ENCODE data around the gene ZYX. TPM values are rescaled to one million over a fixed set of nuclear protein-coding genes. Genes with fewer than 3 reads are reported as not detected.

The ZYX gene
- polyA plus RNA-seq, 1 experiment = 32.6 TPM

DNA sequence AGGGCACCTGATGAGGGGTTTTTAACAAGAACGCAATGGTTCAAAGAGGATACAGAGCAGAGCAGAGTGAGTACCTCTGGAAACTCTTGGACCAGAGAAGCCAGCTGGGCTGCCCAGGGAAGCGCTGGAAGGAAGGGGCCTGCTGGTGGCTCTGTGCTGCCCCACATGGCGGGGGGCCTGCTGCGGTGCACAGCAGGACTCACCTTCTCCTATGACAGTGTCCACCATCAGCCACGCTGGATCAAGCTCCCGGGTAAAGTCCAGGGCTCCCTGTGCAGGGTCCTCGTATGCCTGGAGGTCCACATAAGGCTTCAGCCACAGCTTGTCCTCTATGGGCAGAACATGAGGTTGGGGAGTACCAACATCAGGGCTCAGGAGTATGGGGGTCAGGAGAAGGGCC, 15.0 kb downstream of the ZYX start:
- ChIA-PET CTCF (interaction anchor here (1.1 to 4.4 kb wide), 4 partner anchors 9 to 156 kb away, joined by 6 to 14 read pairs (median 6); no protein-coding TSS in a partner anchor), POLR2A (interaction anchor here (0.5 to 5.5 kb wide), 6 partner anchors 8 to 108 kb away, joined by 4 to 43 read pairs (median 8); partner anchors contain the start of genes CASP2 and ZYX)
- TF ChIP-seq, protein P1, sequence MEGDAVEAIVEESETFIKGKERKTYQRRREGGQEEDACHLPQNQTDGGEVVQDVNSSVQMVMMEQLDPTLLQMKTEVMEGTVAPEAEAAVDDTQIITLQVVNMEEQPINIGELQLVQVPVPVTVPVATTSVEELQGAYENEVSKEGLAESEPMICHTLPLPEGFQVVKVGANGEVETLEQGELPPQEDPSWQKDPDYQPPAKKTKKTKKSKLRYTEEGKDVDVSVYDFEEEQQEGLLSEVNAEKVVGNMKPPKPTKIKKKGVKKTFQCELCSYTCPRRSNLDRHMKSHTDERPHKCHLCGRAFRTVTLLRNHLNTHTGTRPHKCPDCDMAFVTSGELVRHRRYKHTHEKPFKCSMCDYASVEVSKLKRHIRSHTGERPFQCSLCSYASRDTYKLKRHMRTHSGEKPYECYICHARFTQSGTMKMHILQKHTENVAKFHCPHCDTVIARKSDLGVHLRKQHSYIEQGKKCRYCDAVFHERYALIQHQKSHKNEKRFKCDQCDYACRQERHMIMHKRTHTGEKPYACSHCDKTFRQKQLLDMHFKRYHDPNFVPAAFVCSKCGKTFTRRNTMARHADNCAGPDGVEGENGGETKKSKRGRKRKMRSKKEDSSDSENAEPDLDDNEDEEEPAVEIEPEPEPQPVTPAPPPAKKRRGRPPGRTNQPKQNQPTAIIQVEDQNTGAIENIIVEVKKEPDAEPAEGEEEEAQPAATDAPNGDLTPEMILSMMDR (IDR thresholded peaks at IDR 0.05; ENCODE audit: low read depth, low read length) = no peak
- no peak overlapping the region for H3K27ac ChIP-seq (ENCODE audit: low read depth, low read length)
- H3K27me3 ChIP-seq (ENCODE audit: control insufficient read depth, insufficient read depth, low read length) = peaks cover 6% of the 10 kb centered on the region
- H3K4me3 ChIP-seq (ENCODE audit: low read depth, low read length) = no peak overlapping the region
- DNase-seq (ENCODE audit: low read depth, low spot score) = no peak
- no peaks in the 10 kb centered on the region; the same call in 1 of the 2 replicates for H3K9me3 ChIP-seq (ENCODE audit: control insufficient read depth, insufficient read depth, low read length)

DNA sequence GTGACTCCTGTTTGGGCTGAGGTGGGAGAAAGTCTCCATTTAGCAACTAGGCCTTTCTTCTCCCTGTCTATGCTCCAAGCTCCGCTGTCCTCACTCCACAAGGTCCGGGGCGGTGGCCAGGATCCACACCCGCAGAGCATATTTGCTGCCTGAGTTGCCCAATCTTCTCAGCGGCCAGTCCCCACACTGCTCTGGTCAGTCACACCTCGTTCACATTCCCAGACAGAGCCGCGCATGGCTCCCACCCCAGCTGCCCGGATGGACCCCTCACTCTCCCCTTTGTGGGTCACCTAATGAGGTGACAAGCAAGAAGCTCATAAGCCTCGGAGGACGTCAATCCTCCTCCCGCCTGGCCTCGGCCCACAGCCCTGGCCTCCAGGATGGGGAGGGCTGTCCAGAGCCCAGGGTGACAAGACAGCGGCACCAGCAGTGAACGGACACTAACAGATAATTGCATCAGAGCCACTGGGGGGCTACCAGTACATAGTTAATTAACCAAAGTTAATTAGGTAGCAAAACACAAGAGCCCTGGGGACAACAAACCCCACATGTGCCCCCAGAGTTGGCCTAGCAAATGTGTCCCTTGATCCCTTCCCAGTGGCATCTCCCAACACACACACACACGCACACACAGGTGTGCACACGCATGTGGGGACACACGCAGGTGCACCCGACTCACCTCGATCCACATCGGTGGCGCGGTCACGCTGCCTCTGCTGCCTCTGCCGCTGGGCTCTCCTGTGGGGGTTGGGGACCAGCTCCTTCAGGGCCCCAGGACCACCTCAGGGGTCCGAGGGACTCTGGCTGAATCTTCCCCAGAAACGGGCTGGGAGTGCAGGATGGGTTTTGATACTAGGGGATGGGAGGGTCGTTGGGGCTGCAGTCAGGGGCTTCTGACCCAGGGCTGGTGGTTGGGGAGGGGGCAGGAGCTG, 15.7 kb downstream of the ZYX start:
- no peak for DNase-seq (ENCODE audit: low read depth, low spot score)
- Histone ChIP-seq H3K27ac (ENCODE audit: low read depth, low read length) (no peak overlapping the region), H3K4me3 (ENCODE audit: low read depth, low read length) (no peak overlapping the region), H3K27me3 (ENCODE audit: control insufficient read depth, insufficient read depth, low read length) (peaks cover 10% of the 10 kb centered on the region), H3K9me3 (ENCODE audit: control insufficient read depth, insufficient read depth, low read length) (no peaks in the 10 kb centered on the region; the same call in 1 of the 2 replicates)
- ChIA-PET POLR2A (interaction anchor here (0.6 to 5.5 kb wide), 5 partner anchors 9 to 109 kb away, joined by 3 to 43 read pairs (median 10); partner anchors contain the start of genes CASP2 and ZYX), CTCF (interaction anchor here (1.6 to 1.9 kb wide), 3 partner anchors 17 to 156 kb away, joined by 6 read pairs; no protein-coding TSS in a partner anchor)
- TF ChIP-seq, protein P1 (IDR thresholded peaks at IDR 0.05; ENCODE audit: low read depth, low read length) = no peak

DNA sequence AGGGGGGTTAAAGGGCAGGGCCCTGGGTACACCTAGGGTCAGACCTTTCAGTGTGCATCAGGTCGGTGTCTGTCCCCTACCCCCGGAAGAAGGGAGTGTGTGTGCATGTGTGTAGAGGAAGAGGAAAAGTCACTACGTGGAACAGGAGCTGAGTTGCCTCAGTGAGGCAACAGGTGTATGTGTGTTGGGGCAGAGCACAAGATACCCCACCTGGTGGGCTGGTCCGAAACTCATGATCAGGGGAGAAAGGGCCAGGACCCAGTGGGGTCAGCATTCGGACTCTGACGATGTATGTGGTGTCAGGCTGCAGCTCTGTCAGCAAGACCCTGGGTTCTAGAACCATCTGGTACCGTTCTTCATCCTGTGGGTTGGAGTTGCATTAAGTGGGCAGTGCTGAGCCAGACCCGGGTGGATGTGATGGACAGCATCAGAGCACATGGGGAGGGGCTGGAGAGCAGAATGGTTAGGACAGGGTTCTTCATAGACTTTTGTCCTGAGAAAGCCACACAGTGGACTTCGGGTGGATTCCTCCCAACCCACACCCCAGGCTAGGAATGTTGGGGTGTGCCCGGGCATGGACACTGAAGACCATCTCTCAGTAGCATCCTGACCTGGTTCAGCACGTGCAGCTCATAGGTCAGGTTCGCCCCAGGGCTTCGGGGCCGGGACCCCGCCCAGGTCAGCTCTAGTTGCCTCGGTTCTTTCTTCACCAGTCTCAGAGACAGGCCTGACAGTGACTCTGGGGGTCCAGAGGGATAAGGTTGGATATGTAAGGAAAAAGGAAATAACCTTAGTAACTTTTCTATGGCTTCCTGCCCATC, 16.8 kb downstream of the ZYX start:
- CTCF ChIA-PET = interaction anchor here (1.9 kb wide), 1 partner anchor 157 kb away, joined by 6 read pairs; no protein-coding TSS in a partner anchor
- POLR2A ChIA-PET = interaction anchor here (0.6 kb wide), 1 partner anchor 155 kb away, joined by 9 read pairs; no protein-coding TSS in a partner anchor
- H3K9me3 ChIP-seq (ENCODE audit: control insufficient read depth, insufficient read depth, low read length) = no peaks in the 10 kb centered on the region; the same call in 1 of the 2 replicates
- no peak overlapping the region for H3K4me3 ChIP-seq (ENCODE audit: low read depth, low read length)
- no peak for DNase-seq (ENCODE audit: low read depth, low spot score)
- TF ChIP-seq, protein P1 (IDR thresholded peaks at IDR 0.05; ENCODE audit: low read depth, low read length) = no peak
- H3K27ac ChIP-seq (ENCODE audit: low read depth, low read length) = no peak overlapping the region
- H3K27me3 ChIP-seq (ENCODE audit: control insufficient read depth, insufficient read depth, low read length) = peaks cover 10% of the 10 kb centered on the region

DNA sequence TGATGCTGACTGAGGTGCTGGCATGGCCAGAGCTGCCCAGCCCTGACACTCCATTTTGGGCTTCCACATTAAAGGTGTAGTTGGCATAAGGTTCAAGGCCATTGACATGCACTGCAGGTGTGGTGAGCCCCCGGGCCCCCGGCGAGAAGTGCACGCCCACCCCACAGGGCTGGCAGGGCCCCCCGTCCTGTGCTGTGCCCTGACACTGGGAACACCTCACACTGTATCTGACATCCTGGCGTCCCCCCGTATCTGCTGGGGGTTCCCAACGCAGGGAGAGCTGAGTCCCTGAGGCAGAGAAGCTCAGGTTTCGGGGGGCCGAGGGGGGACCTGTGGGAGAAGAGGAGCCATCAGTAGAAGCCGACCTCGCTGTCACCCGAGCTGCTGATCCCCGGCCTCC, 17.5 kb downstream of the ZYX start:
- TF ChIP-seq, protein P1 (IDR thresholded peaks at IDR 0.05; ENCODE audit: low read depth, low read length) = no peak
- ChIA-PET POLR2A (interaction anchor here (0.6 kb wide), 1 partner anchor 156 kb away, joined by 9 read pairs; no protein-coding TSS in a partner anchor), CTCF (interaction anchor here (1.9 kb wide), 1 partner anchor 158 kb away, joined by 6 read pairs; no protein-coding TSS in a partner anchor)
- H3K4me3 ChIP-seq (ENCODE audit: low read depth, low read length) = no peak overlapping the region
- no peak overlapping the region for H3K27ac ChIP-seq (ENCODE audit: low read depth, low read length)
- H3K9me3 ChIP-seq (ENCODE audit: control insufficient read depth, insufficient read depth, low read length) = no peaks in the 10 kb centered on the region; the same call in 1 of the 2 replicates
- H3K27me3 ChIP-seq (ENCODE audit: control insufficient read depth, insufficient read depth, low read length) = peaks cover 10% of the 10 kb centered on the region
- no peak for DNase-seq (ENCODE audit: low read depth, low spot score)
